ENCODE results near the gene NHERF1. TPM values are rescaled to one million over a fixed set of nuclear protein-coding genes. Genes with fewer than 3 reads are reported as not detected.

The NHERF1 gene
- total RNA-seq, 4 donors from 2014 or later = 21.1 to 53.8 (median 42.0) TPM

DNA sequence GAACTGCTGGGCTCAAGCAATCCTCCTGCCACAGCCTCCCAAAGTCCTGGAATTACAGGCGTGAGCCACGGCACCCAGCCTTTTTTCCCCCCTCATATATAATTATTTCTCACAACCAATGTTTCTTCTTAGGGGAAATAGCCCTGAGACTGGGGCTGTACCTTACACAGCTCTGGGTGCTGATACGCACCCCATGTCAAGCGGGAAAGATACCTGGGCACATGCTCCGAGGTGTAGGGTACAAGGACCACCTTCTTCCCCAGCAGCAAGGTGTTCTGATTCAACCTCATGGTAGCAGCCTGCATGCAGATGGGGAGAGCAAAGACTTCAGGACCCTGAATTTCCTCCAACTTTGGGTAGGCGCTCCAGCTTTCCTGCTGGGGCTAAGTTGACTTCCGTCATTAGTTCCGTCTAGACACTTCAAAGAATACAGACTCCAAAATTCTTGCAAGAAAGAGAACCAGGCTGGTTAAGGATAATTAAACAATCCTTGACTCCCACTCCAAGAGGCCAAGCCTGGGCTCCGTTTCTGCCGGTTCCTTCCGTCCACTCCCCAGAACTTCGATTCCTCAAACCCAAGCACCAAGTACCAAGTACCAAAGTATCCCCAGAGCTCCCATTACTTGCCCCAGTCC lies 27.1 kb downstream of the NHERF1 start:
- peak overlapping the region; percentile 85 for H3K4me3 ChIP-seq
- H3K27ac ChIP-seq = peak overlapping the region; percentile 58
- H3K4me1 ChIP-seq = peaks cover 33% of the 10 kb centered on the region
- H3K9me3 ChIP-seq = no peaks in the 10 kb centered on the region
- no peak for TF ChIP-seq POLR2A (IDR thresholded peaks at IDR 0.05)
- no peak for TF ChIP-seq EP300 (IDR thresholded peaks at IDR 0.05)
- TF ChIP-seq, protein P1, sequence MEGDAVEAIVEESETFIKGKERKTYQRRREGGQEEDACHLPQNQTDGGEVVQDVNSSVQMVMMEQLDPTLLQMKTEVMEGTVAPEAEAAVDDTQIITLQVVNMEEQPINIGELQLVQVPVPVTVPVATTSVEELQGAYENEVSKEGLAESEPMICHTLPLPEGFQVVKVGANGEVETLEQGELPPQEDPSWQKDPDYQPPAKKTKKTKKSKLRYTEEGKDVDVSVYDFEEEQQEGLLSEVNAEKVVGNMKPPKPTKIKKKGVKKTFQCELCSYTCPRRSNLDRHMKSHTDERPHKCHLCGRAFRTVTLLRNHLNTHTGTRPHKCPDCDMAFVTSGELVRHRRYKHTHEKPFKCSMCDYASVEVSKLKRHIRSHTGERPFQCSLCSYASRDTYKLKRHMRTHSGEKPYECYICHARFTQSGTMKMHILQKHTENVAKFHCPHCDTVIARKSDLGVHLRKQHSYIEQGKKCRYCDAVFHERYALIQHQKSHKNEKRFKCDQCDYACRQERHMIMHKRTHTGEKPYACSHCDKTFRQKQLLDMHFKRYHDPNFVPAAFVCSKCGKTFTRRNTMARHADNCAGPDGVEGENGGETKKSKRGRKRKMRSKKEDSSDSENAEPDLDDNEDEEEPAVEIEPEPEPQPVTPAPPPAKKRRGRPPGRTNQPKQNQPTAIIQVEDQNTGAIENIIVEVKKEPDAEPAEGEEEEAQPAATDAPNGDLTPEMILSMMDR (IDR thresholded peaks at IDR 0.05) = no peak
- no peak for TF ChIP-seq POLR2AphosphoS5 (IDR thresholded peaks at IDR 0.05)
- no peak for DNase-seq (ENCODE audit: low spot score in 2 of 2)
- peaks cover 41% of the 10 kb centered on the region for H3K36me3 ChIP-seq
- H3K27me3 ChIP-seq = no peaks in the 10 kb centered on the region
- WGBS = 36% methylated on average over 12 of the region's 12 CpGs

DNA sequence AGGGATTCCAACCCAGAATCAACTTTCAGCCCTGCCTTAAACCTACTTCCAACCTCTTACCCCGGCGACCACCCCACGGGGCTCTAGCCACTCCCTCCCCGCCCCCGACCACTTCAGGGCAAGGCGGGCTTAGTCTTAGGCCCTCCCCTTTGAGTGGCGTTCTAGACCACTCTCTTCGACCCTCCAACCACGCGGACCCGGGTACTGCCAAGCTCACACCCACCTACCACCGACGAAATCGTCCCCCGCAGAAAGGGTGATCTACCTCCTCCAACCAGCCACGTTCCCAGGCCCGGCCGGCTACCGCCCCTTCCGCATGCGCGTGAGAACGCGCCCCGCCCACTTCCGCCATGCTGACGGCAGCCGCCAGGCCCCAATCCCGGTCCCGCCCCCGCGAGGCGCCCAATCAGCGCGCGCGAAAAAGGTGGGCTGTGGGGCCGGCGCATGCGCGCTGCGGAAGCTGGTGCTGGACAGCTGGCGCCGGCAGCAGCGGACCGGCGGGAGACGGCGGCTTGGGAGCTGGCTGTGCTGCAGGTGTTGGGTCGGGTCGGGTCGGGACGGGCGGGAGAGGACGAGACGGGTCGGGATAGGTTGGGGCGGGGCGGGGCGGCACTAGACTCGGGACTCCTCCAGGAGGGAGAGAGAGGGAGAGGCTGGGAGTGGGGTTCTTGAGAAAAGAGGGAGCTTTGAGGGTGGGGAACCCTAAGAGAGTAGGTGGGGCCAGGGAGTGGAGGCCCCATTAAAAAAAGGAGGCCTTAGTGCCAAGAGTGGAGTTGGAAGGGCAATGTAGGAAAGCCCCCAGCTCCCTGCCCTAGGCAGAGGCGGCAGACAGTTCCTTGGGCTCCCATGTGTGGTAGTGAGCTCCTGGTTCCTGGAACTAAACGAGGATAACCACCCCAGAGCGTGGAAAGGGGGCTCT lies 27.9 kb downstream of the NHERF1 start, which contains the start of gene NAT9:
Gene NAT9 (minus strand): TSS at position 302 of the 919 bp plus-strand sequence. CDS start 647 bp downstream, outside the sequence.
- peak; percentile 98 to 99 for DNase-seq (ENCODE audit: low spot score in 2 of 2)
- peaks cover 33% of the 10 kb centered on the region for H3K36me3 ChIP-seq
- peak within 1 kb of the TSS; percentile 58 for H3K27ac ChIP-seq
- WGBS = under 1% methylated on average over 39 of the region's 64 CpGs
- no peaks in the 10 kb centered on the region for H3K9me3 ChIP-seq
- H3K27me3 ChIP-seq = no peaks in the 10 kb centered on the region
- peak within 1 kb of the TSS; percentile 85 for H3K4me3 ChIP-seq
- TF ChIP-seq EP300 (IDR thresholded peaks at IDR 0.05) (no peak), POLR2AphosphoS5 (IDR thresholded peaks at IDR 0.05) (peak in 2 of 3 donors; percentile 50 to 90), POLR2A (IDR thresholded peaks at IDR 0.05) (peak in 1 of 2 donors; percentile 21)
- H3K4me1 ChIP-seq = peaks cover 33% of the 10 kb centered on the region

DNA sequence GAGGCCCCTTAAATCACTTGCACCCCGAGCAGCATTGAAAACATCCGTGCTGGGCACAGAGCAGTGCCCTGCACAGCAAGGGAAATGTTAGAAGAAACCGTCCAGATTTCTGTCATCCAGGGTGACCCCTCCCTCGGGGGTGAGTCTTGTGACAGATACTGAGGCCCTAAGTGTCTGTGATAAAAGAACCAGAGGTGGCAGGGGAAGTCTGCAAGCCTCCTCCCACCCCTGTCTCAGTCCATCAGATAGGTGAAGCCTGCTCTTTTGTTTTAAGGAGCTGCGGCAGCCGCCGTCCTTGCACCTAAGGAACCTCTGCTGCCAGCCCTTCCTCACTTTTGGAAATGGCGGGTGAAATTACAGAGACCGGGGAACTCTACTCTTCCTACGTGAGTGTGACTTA lies 28.6 kb downstream of the NHERF1 start:
- peaks cover 33% of the 10 kb centered on the region for H3K4me1 ChIP-seq
- TF ChIP-seq POLR2A (IDR thresholded peaks at IDR 0.05) = no peak
- TF ChIP-seq, protein P1 (IDR thresholded peaks at IDR 0.05) = no peak
- TF ChIP-seq POLR2AphosphoS5 (IDR thresholded peaks at IDR 0.05) = no peak
- no peak for TF ChIP-seq EP300 (IDR thresholded peaks at IDR 0.05)
- no peaks in the 10 kb centered on the region for H3K27me3 ChIP-seq
- no peak overlapping the region for H3K27ac ChIP-seq
- H3K4me3 ChIP-seq = peak overlapping the region; percentile 85
- no peaks in the 10 kb centered on the region for H3K9me3 ChIP-seq
- no peak for DNase-seq (ENCODE audit: low spot score in 2 of 2)
- 47% methylated on average over 10 of the region's 10 CpGs for WGBS
- H3K36me3 ChIP-seq = peaks cover 26% of the 10 kb centered on the region

DNA sequence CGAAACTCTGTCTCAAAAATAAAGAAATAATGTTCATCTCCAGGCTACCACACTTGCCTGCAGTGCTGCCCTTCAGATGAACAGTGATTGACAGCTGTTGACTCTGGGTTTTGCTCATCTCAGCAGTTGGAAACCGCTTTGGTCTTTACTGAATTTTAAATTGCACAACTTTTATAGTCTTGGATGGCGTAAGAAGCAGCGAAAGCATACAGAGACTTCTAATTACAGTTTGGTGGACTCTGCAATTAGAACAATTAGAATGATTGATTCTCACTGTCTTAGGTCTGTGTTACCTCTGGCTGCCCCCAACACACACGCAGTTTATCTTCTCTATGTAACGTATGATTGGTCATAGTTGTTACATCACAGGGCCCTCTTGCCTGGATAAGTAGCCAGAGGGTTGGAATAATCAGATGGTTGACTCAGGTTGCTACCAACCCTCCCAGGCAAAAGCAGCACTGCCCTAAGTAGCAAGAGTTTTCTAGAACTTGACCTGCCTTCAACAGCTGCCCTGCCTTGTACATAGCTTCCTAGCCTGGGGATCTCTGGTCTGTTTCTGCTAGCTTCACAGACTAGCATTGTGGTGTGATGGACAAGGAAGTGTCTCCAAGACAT lies 29.6 kb downstream of the NHERF1 start:
- Histone ChIP-seq H3K4me1 (peaks cover 33% of the 10 kb centered on the region), H3K27me3 (no peaks in the 10 kb centered on the region), H3K36me3 (peaks cover 16% of the 10 kb centered on the region), H3K4me3 (no peak overlapping the region), H3K27ac (no peak overlapping the region), H3K9me3 (no peaks in the 10 kb centered on the region)
- TF ChIP-seq POLR2A (IDR thresholded peaks at IDR 0.05) = no peak
- WGBS = 76% methylated on average over 6 of the region's 6 CpGs
- no peak for DNase-seq (ENCODE audit: low spot score in 2 of 2)

DNA sequence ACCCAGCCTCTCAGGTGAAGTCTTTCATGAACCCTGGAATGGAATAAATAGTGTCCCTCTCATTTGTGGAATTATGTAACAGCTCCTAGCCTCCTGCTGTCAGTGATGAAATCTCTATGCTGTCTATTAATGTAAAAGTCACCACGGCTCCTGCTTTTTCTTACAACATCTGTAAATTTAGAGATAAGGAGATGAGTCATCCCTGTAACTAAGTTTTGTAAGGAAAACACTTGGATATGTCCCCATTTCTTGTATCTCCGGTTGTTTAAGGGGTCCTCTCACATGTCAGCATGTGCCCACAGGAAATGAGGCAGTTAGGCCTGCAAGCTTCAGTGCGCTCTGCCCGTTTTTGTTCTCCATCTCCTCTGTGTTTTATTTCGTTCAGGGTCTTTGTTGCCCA lies 30.5 kb downstream of the NHERF1 start:
- no peak for DNase-seq (ENCODE audit: low spot score in 2 of 2)
- Histone ChIP-seq H3K9me3 (no peaks in the 10 kb centered on the region), H3K4me1 (peaks cover 33% of the 10 kb centered on the region), H3K4me3 (no peak overlapping the region), H3K27ac (no peak overlapping the region), H3K27me3 (no peaks in the 10 kb centered on the region), H3K36me3 (peaks cover 7% of the 10 kb centered on the region)
- 67% methylated on average over 5 of the region's 5 CpGs for WGBS
- no peak for TF ChIP-seq POLR2AphosphoS5 (IDR thresholded peaks at IDR 0.05)

DNA sequence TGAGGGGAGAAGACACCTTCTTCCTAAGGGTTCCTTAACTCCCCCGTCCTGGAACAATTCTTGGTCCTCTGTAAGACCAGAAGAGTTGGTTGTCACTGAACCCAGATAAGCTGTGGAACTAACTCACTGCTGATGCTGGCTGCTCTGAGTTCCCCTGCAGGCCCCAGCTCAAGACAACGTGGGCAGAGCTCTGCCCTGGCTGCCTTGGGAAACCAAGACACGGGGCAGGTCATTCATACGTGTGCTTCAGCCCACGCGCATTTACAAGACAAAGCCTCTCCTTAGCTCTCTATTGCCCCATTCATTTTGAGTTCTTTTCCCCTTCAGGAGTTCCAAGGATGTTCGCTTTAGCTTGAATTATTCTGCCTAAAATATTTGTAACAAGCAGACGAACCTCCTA lies 31.1 kb downstream of the NHERF1 start:
- Histone ChIP-seq H3K27me3 (no peaks in the 10 kb centered on the region), H3K36me3 (peaks cover 6% of the 10 kb centered on the region), H3K9me3 (no peaks in the 10 kb centered on the region), H3K27ac (no peak overlapping the region), H3K4me3 (no peak overlapping the region), H3K4me1 (peaks cover 33% of the 10 kb centered on the region)
- no peak for DNase-seq (ENCODE audit: low spot score in 2 of 2)
- TF ChIP-seq, protein P1 (IDR thresholded peaks at IDR 0.05) = no peak
- TF ChIP-seq EP300 (IDR thresholded peaks at IDR 0.05) (no peak), POLR2A (IDR thresholded peaks at IDR 0.05) (no peak), POLR2AphosphoS5 (IDR thresholded peaks at IDR 0.05) (no peak)
- WGBS = 87% methylated on average over 8 of the region's 8 CpGs

Measured in suprapubic skin (tissue), 4 donors.